ENCODE results near the gene NTM. TPM values are rescaled to one million over a fixed set of nuclear protein-coding genes. Genes with fewer than 3 reads are reported as not detected.

NTM gene
- total RNA-seq, 1 donor from 2014 or later = 4.3 TPM

GRCh38 chr11:131611322-131611721 is 240.9 kb downstream of the NTM start:
- no peak overlapping the region for H3K27ac Mint-ChIP-seq
- TF ChIP-seq CTCF (IDR thresholded peaks at IDR 0.05; ENCODE audit: unreplicated experiment) = no peak
- H3K4me3 Mint-ChIP-seq (ENCODE audit: low read depth) = no peak overlapping the region
- peaks cover 44% of the 10 kb centered on the region for H3K27me3 Mint-ChIP-seq
- H3K36me3 Mint-ChIP-seq (ENCODE audit: insufficient read depth) = no peaks in the 10 kb centered on the region
- H3K9me3 Mint-ChIP-seq (ENCODE audit: low read depth) = no peaks in the 10 kb centered on the region
- no peak for DNase-seq (ENCODE audit: low spot score, unreplicated experiment)
- no peaks in the 10 kb centered on the region for H3K4me1 Mint-ChIP-seq (ENCODE audit: low read depth)

GRCh38 chr11:131612533-131612932 is 242.1 kb downstream of the NTM start:
- Mint-ChIP-seq H3K36me3 (ENCODE audit: insufficient read depth) (no peaks in the 10 kb centered on the region), H3K27ac (no peak overlapping the region), H3K4me3 (ENCODE audit: low read depth) (no peak overlapping the region), H3K9me3 (ENCODE audit: low read depth) (no peaks in the 10 kb centered on the region), H3K27me3 (peaks cover 56% of the 10 kb centered on the region), H3K4me1 (ENCODE audit: low read depth) (no peaks in the 10 kb centered on the region)
- no peak for DNase-seq (ENCODE audit: low spot score, unreplicated experiment)
- TF ChIP-seq CTCF (IDR thresholded peaks at IDR 0.05; ENCODE audit: unreplicated experiment) = no peak

GRCh38 chr11:131614631-131615030 is 244.2 kb downstream of the NTM start:
- peaks cover 57% of the 10 kb centered on the region for H3K27me3 Mint-ChIP-seq
- H3K27ac Mint-ChIP-seq = no peak overlapping the region
- no peak for DNase-seq (ENCODE audit: low spot score, unreplicated experiment)
- no peaks in the 10 kb centered on the region for H3K9me3 Mint-ChIP-seq (ENCODE audit: low read depth)
- no peaks in the 10 kb centered on the region for H3K36me3 Mint-ChIP-seq (ENCODE audit: insufficient read depth)
- no peak overlapping the region for H3K4me3 Mint-ChIP-seq (ENCODE audit: low read depth)
- H3K4me1 Mint-ChIP-seq (ENCODE audit: low read depth) = no peaks in the 10 kb centered on the region
- TF ChIP-seq CTCF (IDR thresholded peaks at IDR 0.05; ENCODE audit: unreplicated experiment) = no peak

GRCh38 chr11:131615611-131616010 is 245.2 kb downstream of the NTM start:
- no peaks in the 10 kb centered on the region for H3K9me3 Mint-ChIP-seq (ENCODE audit: low read depth)
- no peak overlapping the region for H3K4me3 Mint-ChIP-seq (ENCODE audit: low read depth)

GRCh38 chr11:131616481-131617140 is 246.2 kb downstream of the NTM start:
- DNase-seq (ENCODE audit: low spot score, unreplicated experiment) = no peak
- Mint-ChIP-seq H3K27ac (no peak overlapping the region), H3K9me3 (ENCODE audit: low read depth) (no peaks in the 10 kb centered on the region), H3K4me3 (ENCODE audit: low read depth) (no peak overlapping the region), H3K4me1 (ENCODE audit: low read depth) (no peaks in the 10 kb centered on the region), H3K36me3 (ENCODE audit: insufficient read depth) (no peaks in the 10 kb centered on the region), H3K27me3 (peaks cover 41% of the 10 kb centered on the region)
- no peak for TF ChIP-seq CTCF (IDR thresholded peaks at IDR 0.05; ENCODE audit: unreplicated experiment)

More at GRCh38 chr11:131615611-131616010, 245.2 kb downstream of the NTM start:
- no peak for DNase-seq (ENCODE audit: low spot score, unreplicated experiment)
- TF ChIP-seq CTCF (IDR thresholded peaks at IDR 0.05; ENCODE audit: unreplicated experiment) = no peak
- no peaks in the 10 kb centered on the region for H3K36me3 Mint-ChIP-seq (ENCODE audit: insufficient read depth)
- no peak overlapping the region for H3K27ac Mint-ChIP-seq
- no peaks in the 10 kb centered on the region for H3K4me1 Mint-ChIP-seq (ENCODE audit: low read depth)
- H3K27me3 Mint-ChIP-seq = peaks cover 51% of the 10 kb centered on the region
